Ascending aorta (tissue), 2 donors: ENCODE results near the gene CCDC142. TPM values are rescaled to one million over a fixed set of nuclear protein-coding genes. Genes with fewer than 3 reads are reported as not detected.
"Not testable (repeated sequence)": the region's sequence is repeated elsewhere in the genome, so short reads cannot be mapped to it uniquely, and the experiment has no call there.

Source experiments
- DNase-seq, 2 donors: peaks; one replicate each; pipeline ENCODE4 v3.0.0-alpha.2; 2019; ENCODE audit warnings: low spot score in 2 of 2
- H3K27ac ChIP-seq, 2 donors: fragments of 200-600 bp; sonication (generic); one replicate each; pipeline ENCODE4 v1.5.1; 2016 to 2017; ENCODE audit warnings: mild to moderate bottlenecking in 1 of 2
- H3K27me3 ChIP-seq: fragments of 200-600 bp; sonication (generic); one replicate; pipeline ENCODE4 v1.5.1; 2017
- H3K36me3 ChIP-seq, 2 donors: fragments of 200-600 bp; sonication (generic); one replicate each; pipeline ENCODE4 v1.5.1; 2016
- H3K4me1 ChIP-seq, 2 donors: fragments of 200-600 bp; sonication (generic); one replicate each; pipeline ENCODE4 v1.5.1; 2016 to 2017; ENCODE audit warnings: mild to moderate bottlenecking in 1 of 2
- H3K4me3 ChIP-seq, 2 donors: fragments of 200-600 bp; sonication (generic); one replicate each; pipeline ENCODE4 v1.5.1; 2016 to 2017; ENCODE audit warnings: mild to moderate bottlenecking in 1 of 2
- H3K9me3 ChIP-seq, 2 donors: fragments of 200-600 bp; sonication (generic); one replicate each; pipeline ENCODE4 v1.5.1; 2016
- intact Hi-C: fragments of 100-400 bp; cut with DNase I; formaldehyde crosslinking; loops from one replicate; pipeline ENCODE4 v1.15.1; 2023
- total RNA-seq: library from RNA; depleted of rRNA; stranded (reverse); fragments of >200 nt; gene quantifications from one replicate; pipeline ENCODE4 v1.1.0, GENCODE V29; 2016
- TF ChIP-seq, protein P1 (sequence below), 3 experiments: fragments of 200-600 bp in 2 of 3; fragments of 450-650 bp in 1 of 3; sonication (generic) in 2 of 3; IDR thresholded peaks; one replicate each; pipeline ENCODE4 v1.5.1; 2016 to 2019; ENCODE audit warnings: antibody characterized with exemption in 3 of 3, mild to moderate bottlenecking in 1 of 3, moderate library complexity in 1 of 3

Gene CCDC142
- total RNA-seq, 1 donor from 2014 or later, result 16.5 TPM

GRCh38 chr2:74450570-74451190 lies 32.1 kb downstream of the CCDC142 start:
- no peaks in the 10 kb centered on the region for H3K27me3 ChIP-seq
- H3K4me3 ChIP-seq, result no peak overlapping the region
- H3K36me3 ChIP-seq, result no peaks in the 10 kb centered on the region
- TF ChIP-seq, protein P1, sequence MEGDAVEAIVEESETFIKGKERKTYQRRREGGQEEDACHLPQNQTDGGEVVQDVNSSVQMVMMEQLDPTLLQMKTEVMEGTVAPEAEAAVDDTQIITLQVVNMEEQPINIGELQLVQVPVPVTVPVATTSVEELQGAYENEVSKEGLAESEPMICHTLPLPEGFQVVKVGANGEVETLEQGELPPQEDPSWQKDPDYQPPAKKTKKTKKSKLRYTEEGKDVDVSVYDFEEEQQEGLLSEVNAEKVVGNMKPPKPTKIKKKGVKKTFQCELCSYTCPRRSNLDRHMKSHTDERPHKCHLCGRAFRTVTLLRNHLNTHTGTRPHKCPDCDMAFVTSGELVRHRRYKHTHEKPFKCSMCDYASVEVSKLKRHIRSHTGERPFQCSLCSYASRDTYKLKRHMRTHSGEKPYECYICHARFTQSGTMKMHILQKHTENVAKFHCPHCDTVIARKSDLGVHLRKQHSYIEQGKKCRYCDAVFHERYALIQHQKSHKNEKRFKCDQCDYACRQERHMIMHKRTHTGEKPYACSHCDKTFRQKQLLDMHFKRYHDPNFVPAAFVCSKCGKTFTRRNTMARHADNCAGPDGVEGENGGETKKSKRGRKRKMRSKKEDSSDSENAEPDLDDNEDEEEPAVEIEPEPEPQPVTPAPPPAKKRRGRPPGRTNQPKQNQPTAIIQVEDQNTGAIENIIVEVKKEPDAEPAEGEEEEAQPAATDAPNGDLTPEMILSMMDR (IDR thresholded peaks at IDR 0.05), result no peak
- peaks cover 5 to 6% of the 10 kb centered on the region in 2 donors for H3K4me1 ChIP-seq
- intact Hi-C loops, result loop anchor here (10.0 kb wide), 1 partner anchor 1896 kb away; no protein-coding TSS in a partner anchor
- no peaks in the 10 kb centered on the region for H3K9me3 ChIP-seq
- DNase-seq, result no peak
- no peak overlapping the region for H3K27ac ChIP-seq

DNA sequence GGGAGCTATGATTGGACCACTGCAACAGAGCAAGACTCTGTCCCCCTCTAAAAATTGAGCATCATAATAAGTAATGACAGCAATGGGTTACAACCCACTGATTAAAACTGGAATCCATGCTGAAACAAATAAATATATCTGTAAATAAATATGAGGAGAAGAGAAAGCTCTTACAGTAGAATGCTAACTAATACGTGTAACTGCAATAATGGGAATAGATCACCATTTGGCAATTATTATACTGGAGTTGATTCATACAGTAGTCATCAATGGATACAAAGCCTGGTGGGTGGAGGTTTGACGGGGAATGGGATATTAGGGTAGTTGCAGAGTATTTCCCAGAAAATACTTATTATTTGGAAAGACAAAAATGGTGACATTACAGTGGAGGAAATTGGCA lies 34.0 kb downstream of the CCDC142 start:
- no peaks in the 10 kb centered on the region for H3K9me3 ChIP-seq
- no peaks in the 10 kb centered on the region for H3K27me3 ChIP-seq
- H3K4me1 ChIP-seq, result peaks cover 0 to 2% of the 10 kb centered on the region in 2 donors
- no peaks in the 10 kb centered on the region for H3K36me3 ChIP-seq
- DNase-seq, result no peak
- intact Hi-C loops, result no loop called here
- no peak overlapping the region for H3K4me3 ChIP-seq
- no peak overlapping the region for H3K27ac ChIP-seq
- TF ChIP-seq, protein P1 (IDR thresholded peaks at IDR 0.05), result no peak

DNA sequence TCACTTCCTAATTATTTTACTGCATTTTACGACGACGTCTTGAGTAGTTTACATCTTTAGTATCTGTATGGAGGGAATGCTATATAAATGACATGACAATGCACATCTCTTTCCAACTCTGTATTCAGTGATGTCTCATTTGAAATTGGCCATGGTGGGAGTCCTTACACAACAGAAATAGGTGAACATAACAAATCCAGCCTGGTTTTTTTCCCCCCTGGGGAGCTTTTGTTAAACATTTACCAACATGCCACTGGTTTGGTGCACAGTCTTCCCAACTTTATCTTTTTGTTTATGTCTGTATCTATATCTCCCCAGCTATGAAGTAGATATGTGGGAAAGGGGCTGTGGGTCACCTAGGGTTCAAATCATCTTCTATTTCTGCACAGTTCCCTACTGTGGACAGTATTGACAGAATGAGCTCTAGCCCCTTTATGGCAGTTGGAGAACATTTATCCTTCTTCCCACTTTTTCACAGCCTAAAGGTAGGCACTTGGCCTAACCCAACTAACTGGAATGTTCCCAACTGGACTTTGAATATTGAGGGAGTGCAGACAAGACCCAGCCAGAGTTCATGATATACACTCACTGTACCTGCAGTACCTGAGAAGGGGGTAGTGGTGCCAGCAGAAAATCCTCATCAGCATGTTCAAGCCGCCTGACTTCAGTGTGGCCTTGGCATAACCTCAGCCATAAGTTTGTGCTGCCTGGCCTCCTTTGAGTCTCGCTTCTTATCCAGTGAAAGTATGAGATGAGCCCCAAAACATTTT lies 35.4 kb downstream of the CCDC142 start:
- no peaks in the 10 kb centered on the region for H3K27me3 ChIP-seq
- TF ChIP-seq, protein P1 (IDR thresholded peaks at IDR 0.05), result no peak
- H3K4me3 ChIP-seq, result no peak overlapping the region
- H3K9me3 ChIP-seq, result no peaks in the 10 kb centered on the region
- no peak for DNase-seq
- peaks cover 0 to 2% of the 10 kb centered on the region in 2 donors for H3K4me1 ChIP-seq
- no peaks in the 10 kb centered on the region for H3K36me3 ChIP-seq
- H3K27ac ChIP-seq, result no peak overlapping the region
- intact Hi-C loops, result no loop called here

DNA sequence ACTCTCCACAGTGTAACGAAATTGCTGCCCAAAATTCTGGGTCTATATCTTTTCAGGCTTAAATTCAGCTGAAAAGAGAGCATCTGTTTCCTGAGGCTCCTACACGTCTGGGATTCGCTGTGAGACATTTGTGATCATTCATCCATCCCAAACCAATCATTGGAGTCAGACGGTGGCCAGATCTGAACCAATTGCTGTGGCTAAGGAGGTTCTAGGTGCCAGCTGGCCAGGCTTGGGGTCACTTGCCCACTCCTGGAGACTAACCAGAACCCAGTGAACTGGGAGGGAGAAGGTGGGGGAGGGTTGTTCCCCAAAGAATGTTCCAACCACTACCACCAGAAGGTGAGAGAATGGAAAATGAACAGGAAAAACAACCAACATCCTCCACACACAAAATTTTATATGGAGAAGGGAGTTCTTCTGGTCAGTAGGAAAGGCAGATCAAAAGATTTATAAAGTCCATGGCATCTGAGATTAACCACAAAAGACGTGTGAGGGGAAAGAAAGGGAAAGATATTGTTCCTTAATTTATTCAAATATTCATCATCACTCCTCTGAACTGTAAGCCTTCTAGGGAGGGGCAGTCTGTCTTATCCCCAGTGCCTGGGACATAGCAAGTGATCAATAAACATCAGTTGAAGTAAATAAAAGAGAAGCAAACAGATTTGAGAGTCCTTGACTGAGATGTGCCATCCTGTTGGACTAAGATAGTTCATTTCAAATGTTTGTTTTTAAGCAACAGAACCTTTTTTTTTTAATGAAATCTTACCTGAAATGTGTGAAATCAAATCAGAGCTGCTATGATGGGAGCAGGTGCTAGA lies 38.1 kb downstream of the CCDC142 start:
- intact Hi-C loops, result no loop called here
- Histone ChIP-seq H3K9me3 (no peaks in the 10 kb centered on the region), H3K36me3 (no peaks in the 10 kb centered on the region), H3K27ac (no peak overlapping the region), H3K27me3 (no peaks in the 10 kb centered on the region), H3K4me1 (peaks cover 9 to 22% of the 10 kb centered on the region in 2 donors), H3K4me3 (no peak overlapping the region)
- DNase-seq, result no peak
- TF ChIP-seq, protein P1 (IDR thresholded peaks at IDR 0.05), result no peak

- H3K9me3 ChIP-seq, H3K27me3 ChIP-seq, H3K27ac ChIP-seq, intact Hi-C loops, H3K36me3 ChIP-seq, DNase-seq: not testable (repeated sequence)
- H3K4me1 ChIP-seq, result peaks cover 12 to 30% of the 10 kb centered on the region in 2 donors
- H3K4me3 ChIP-seq, result peak overlapping the region; percentile 68
Measured at GRCh38 chr2:74442483-74443297, 40.1 kb downstream of the CCDC142 start.
